Uterus (tissue), 4 donors: Measurements from ENCODE around the gene PLAGL1. TPM values are rescaled to one million over a fixed set of nuclear protein-coding genes. Genes with fewer than 3 reads are reported as not detected.

ENCODE experiments used
- DNase-seq, 2 donors: peaks; one replicate each; pipeline ENCODE4 v3.0.0-alpha.2; 2019 to 2020
- H3K27ac ChIP-seq, 2 donors: fragments of 200-600 bp; sonication (generic); 1 replicate in 1 of 2; 2 replicates in 1 of 2; pipeline ENCODE4 v1.5.1; 2016 to 2018
- H3K27me3 ChIP-seq, 2 donors: fragments of 200-600 bp; sonication (generic); one replicate each; pipeline ENCODE4 v1.5.1; 2018 to 2019; ENCODE audit warnings: control low read depth in 1 of 2
- H3K36me3 ChIP-seq, 2 donors: fragments of 200-600 bp; sonication (generic); one replicate each; pipeline ENCODE4 v1.5.1; 2019; ENCODE audit warnings: control low read depth in 1 of 2
- H3K4me1 ChIP-seq, 2 donors: fragments of 200-600 bp; sonication (generic); one replicate each; pipeline ENCODE4 v1.5.1; 2018 to 2019; ENCODE audit warnings: control low read depth in 1 of 2
- H3K4me3 ChIP-seq, 2 donors: fragments of 200-600 bp; sonication (generic); 1 replicate in 1 of 2; 2 replicates in 1 of 2; pipeline ENCODE4 v1.5.1; 2018 to 2019; ENCODE audit warnings: mild to moderate bottlenecking in 1 of 2
- H3K9me3 ChIP-seq, 2 donors: fragments of 200-600 bp; sonication (generic); one replicate each; pipeline ENCODE4 v1.5.1; 2019; ENCODE audit warnings: control low read depth in 1 of 2
- POLR2A ChIP-seq, 2 donors: fragments of 450-650 bp; IDR thresholded peaks; one replicate each; pipeline ENCODE4 v1.6.1; 2016; ENCODE audit warnings: antibody characterized with exemption in 2 of 2, mild to moderate bottlenecking in 1 of 2, moderate library complexity in 1 of 2
- intact Hi-C: fragments of 100-400 bp; cut with DNase I; formaldehyde crosslinking; loops from one replicate; pipeline ENCODE4 v1.15.1; 2023; ENCODE audit warnings: low total_unique reads
- total RNA-seq, 4 donors: library from RNA; depleted of rRNA in 3 of 4; stranded (reverse); fragments of >200 nt in 3 of 4; gene quantifications; one replicate each; pipeline versions ENCODE4 v1.1.0 to v1.2.4, GENCODE V29; 2014 to 2023
- TF ChIP-seq, protein P1 (sequence below), 4 experiments: fragments of 200-600 bp in 2 of 4; fragments of 450-650 bp in 2 of 4; sonication (generic) in 2 of 4; IDR thresholded peaks; one replicate each; pipeline ENCODE4 v1.5.1; 2016 to 2019; ENCODE audit warnings: antibody characterized with exemption in 4 of 4, mild to moderate bottlenecking in 2 of 4, moderate library complexity in 1 of 4
- donor health status: DM: yes; HTN: yes; CAD: no.

PLAGL1 gene
- total RNA-seq, 4 donors from 2014 or later = 8.7 to 76.9 (median 29.3) TPM

- no peak for DNase-seq
- intact Hi-C loops = no loop called here
- H3K36me3 ChIP-seq = no peaks in the 10 kb centered on the region
- H3K9me3 ChIP-seq = no peaks in the 10 kb centered on the region
- H3K27ac ChIP-seq = no peak overlapping the region
- H3K4me3 ChIP-seq = no peak overlapping the region
- H3K4me1 ChIP-seq = no peaks in the 10 kb centered on the region
- no peak for TF ChIP-seq POLR2A (IDR thresholded peaks at IDR 0.05)
- TF ChIP-seq, protein P1, sequence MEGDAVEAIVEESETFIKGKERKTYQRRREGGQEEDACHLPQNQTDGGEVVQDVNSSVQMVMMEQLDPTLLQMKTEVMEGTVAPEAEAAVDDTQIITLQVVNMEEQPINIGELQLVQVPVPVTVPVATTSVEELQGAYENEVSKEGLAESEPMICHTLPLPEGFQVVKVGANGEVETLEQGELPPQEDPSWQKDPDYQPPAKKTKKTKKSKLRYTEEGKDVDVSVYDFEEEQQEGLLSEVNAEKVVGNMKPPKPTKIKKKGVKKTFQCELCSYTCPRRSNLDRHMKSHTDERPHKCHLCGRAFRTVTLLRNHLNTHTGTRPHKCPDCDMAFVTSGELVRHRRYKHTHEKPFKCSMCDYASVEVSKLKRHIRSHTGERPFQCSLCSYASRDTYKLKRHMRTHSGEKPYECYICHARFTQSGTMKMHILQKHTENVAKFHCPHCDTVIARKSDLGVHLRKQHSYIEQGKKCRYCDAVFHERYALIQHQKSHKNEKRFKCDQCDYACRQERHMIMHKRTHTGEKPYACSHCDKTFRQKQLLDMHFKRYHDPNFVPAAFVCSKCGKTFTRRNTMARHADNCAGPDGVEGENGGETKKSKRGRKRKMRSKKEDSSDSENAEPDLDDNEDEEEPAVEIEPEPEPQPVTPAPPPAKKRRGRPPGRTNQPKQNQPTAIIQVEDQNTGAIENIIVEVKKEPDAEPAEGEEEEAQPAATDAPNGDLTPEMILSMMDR (IDR thresholded peaks at IDR 0.05) = no peak
- H3K27me3 ChIP-seq = no peaks in the 10 kb centered on the region
Measured at GRCh38 chr6:143958839-143959399, 49.1 kb downstream of the PLAGL1 start.

- DNase-seq = no peak
- Histone ChIP-seq H3K36me3 (no peaks in the 10 kb centered on the region), H3K27ac (no peak overlapping the region), H3K9me3 (no peaks in the 10 kb centered on the region), H3K4me3 (no peak overlapping the region), H3K4me1 (no peaks in the 10 kb centered on the region), H3K27me3 (no peaks in the 10 kb centered on the region)
- TF ChIP-seq POLR2A (IDR thresholded peaks at IDR 0.05) = no peak
- TF ChIP-seq, protein P1 (IDR thresholded peaks at IDR 0.05) = no peak
- intact Hi-C loops = no loop called here
Measured at GRCh38 chr6:143957679-143958274, 50.3 kb downstream of the PLAGL1 start.

DNA sequence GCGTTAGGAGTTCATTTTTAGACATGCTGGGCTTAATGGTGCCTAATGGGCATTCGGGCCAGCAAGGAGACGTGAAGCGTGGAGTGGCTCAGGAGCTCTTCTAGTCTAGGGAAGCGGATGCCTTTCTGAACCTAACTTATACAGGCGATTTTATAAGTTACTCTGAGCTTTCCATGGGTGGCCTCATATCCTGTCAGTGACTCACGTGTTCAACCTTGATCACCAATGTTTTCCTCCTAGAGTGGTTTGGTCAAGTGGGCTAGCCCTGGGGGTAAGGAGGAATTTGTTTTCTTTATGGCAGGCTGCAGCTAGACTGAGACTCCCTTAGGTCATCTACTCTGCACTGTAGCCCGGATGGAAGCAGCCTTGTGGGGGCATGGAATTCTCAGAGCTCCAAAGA, 52.1 kb downstream of the PLAGL1 start:
- no peak overlapping the region for H3K4me3 ChIP-seq
- no peaks in the 10 kb centered on the region for H3K36me3 ChIP-seq
- no peaks in the 10 kb centered on the region for H3K9me3 ChIP-seq
- intact Hi-C loops = no loop called here
- no peaks in the 10 kb centered on the region for H3K27me3 ChIP-seq
- no peaks in the 10 kb centered on the region for H3K4me1 ChIP-seq
- no peak for TF ChIP-seq POLR2A (IDR thresholded peaks at IDR 0.05)
- TF ChIP-seq, protein P1 (IDR thresholded peaks at IDR 0.05) = no peak
- H3K27ac ChIP-seq = no peak overlapping the region
- DNase-seq = no peak

DNA sequence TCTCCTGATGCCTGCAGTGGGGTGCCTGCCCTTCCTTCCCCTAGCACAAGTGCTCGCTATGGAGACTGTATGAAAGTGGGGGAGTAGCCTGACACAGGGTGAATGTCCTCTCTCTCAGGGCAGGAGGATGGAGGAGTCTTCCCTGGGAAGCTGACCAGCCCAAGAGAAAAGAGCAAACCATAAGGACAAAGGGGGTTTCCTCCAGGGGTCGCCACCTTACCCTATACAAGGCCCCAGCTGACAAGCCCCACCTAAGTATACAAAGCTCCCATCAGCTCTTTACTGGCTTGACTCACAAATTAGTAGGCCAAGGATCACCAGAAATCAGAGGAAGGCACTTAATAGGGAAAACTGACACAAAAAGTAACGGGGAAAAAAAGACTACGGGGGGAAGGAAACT, 54.1 kb downstream of the PLAGL1 start:
- Histone ChIP-seq H3K36me3 (no peaks in the 10 kb centered on the region), H3K4me3 (no peak overlapping the region), H3K27ac (no peak overlapping the region), H3K9me3 (no peaks in the 10 kb centered on the region), H3K27me3 (no peaks in the 10 kb centered on the region), H3K4me1 (no peaks in the 10 kb centered on the region)
- intact Hi-C loops = no loop called here
- DNase-seq = no peak
- TF ChIP-seq, protein P1 (IDR thresholded peaks at IDR 0.05) = no peak
- TF ChIP-seq POLR2A (IDR thresholded peaks at IDR 0.05) = no peak

- no peak for TF ChIP-seq POLR2A (IDR thresholded peaks at IDR 0.05)
- TF ChIP-seq, protein P1 (IDR thresholded peaks at IDR 0.05) = no peak
Measured at GRCh38 chr6:143952947-143953701, 54.9 kb downstream of the PLAGL1 start.

More at GRCh38 chr6:143952947-143953701, 54.9 kb downstream of the PLAGL1 start:
- no peak overlapping the region for H3K27ac ChIP-seq
- intact Hi-C loops = no loop called here
- H3K4me3 ChIP-seq = no peak overlapping the region
- H3K36me3 ChIP-seq = no peaks in the 10 kb centered on the region
- no peaks in the 10 kb centered on the region for H3K27me3 ChIP-seq
- no peak for DNase-seq
- no peaks in the 10 kb centered on the region for H3K4me1 ChIP-seq
- H3K9me3 ChIP-seq = no peaks in the 10 kb centered on the region
